ENCODE measurements around the gene IPCEF1.

- TF ChIP-seq JUN (IDR thresholded peaks at IDR 0.05) (no peak), CTCF (IDR thresholded peaks at IDR 0.05) (no peak), CEBPB (IDR thresholded peaks at IDR 0.05) (no peak), KDM5A (IDR thresholded peaks at IDR 0.05) (no peak), POLR2AphosphoS2 (conservative IDR thresholded peaks at IDR 0.05; ENCODE audit: low read length) (no peak), HES2 (IDR thresholded peaks at IDR 0.05) (no peak)
These were observed 126.2 kb downstream of the IPCEF1 start for GRCh38 chr6:154230393-154230792.
